ENCODE results near the gene COLGALT1.

Gene COLGALT1

GRCh38 chr19:17602217-17602616 lies 46.8 kb downstream of the COLGALT1 start:
- no peak for DNase-seq

- no peak for DNase-seq
Measured at GRCh38 chr19:17602872-17603510, 47.5 kb downstream of the COLGALT1 start.

GRCh38 chr19:17604372-17605025 lies 49.0 kb downstream of the COLGALT1 start:
- DNase-seq = no peak

GRCh38 chr19:17605117-17605516 lies 49.7 kb downstream of the COLGALT1 start:
- DNase-seq = no peak

GRCh38 chr19:17605761-17606589 lies 50.5 kb downstream of the COLGALT1 start:
- DNase-seq = no peak

GRCh38 chr19:17606590-17607185 lies 51.2 kb downstream of the COLGALT1 start:
- no peak for DNase-seq

- DNase-seq = no peak
Measured at GRCh38 chr19:17607936-17608335, 52.5 kb downstream of the COLGALT1 start.

GRCh38 chr19:17610384-17610783 lies 54.9 kb downstream of the COLGALT1 start:
- no peak for DNase-seq

GRCh38 chr19:17611462-17612244 lies 56.2 kb downstream of the COLGALT1 start:
- DNase-seq = no peak

GRCh38 chr19:17614476-17614875 lies 59.0 kb downstream of the COLGALT1 start:
- DNase-seq = no peak

- no peak for DNase-seq
Measured at GRCh38 chr19:17615889-17616685, 60.6 kb downstream of the COLGALT1 start.

GRCh38 chr19:17616686-17616960 lies 61.2 kb downstream of the COLGALT1 start:
- no peak for DNase-seq

GRCh38 chr19:17616961-17617806 lies 61.7 kb downstream of the COLGALT1 start:
- no peak for DNase-seq

- DNase-seq = no peak
Measured at GRCh38 chr19:17617807-17618192, 62.4 kb downstream of the COLGALT1 start.

- no peak for DNase-seq
Measured at GRCh38 chr19:17618281-17618903, 62.9 kb downstream of the COLGALT1 start.

- DNase-seq = no peak
Measured at GRCh38 chr19:17618936-17619335, 63.5 kb downstream of the COLGALT1 start.

- no peak for DNase-seq
Measured at GRCh38 chr19:17620696-17621095, 65.2 kb downstream of the COLGALT1 start.

- DNase-seq = no peak
Measured at GRCh38 chr19:17623224-17623935, 67.9 kb downstream of the COLGALT1 start.

GRCh38 chr19:17624314-17624991 lies 69.0 kb downstream of the COLGALT1 start:
- DNase-seq = no peak

All from amniotic stem cell (primary cell).